IMR-90 (cell line): Measurements from ENCODE around the gene EXT2. TPM values are rescaled to one million over a fixed set of nuclear protein-coding genes. Genes with fewer than 3 reads are reported as not detected.

Experiments used
- ATAC-seq: fragments of 200-7000 bp; cut with Tn5 transposase; 2 replicates; pipeline ENCODE4 v1.9.1; 2020; ENCODE audit warnings: low read depth, mild to moderate bottlenecking, moderate library complexity
- BruUV-seq: library from RNA; stranded (reverse); fragments of 400-500 nt; replicated peaks from 2 replicates; lab custom pipeline; 2021; lab: Mats Ljungman, UMichigan
- CTCF ChIA-PET: fragments of 300-600 bp; formaldehyde crosslinking; extraction: SDS; loops from one replicate; lab custom pipeline; 2021; ENCODE audit warnings: antibody characterized with exemption; lab: Yijun Ruan, JAX
- POLR2A ChIA-PET: fragments of 300-600 bp; sonication (Branson Sonifier 250); formaldehyde crosslinking; loops from one replicate; lab custom pipeline; 2022; ENCODE audit warnings: antibody characterized with exemption; ENCODE audit not compliant: unreplicated experiment; lab: Charles Lee
- DNase-seq: peaks from one replicate; pipeline ENCODE4 v3.0.0; 2013
- H2AFZ ChIP-seq: replicated peaks from 2 replicates; pipeline ENCODE3; 2013; ENCODE audit warnings: low read length, mild to moderate bottlenecking; ENCODE audit not compliant: poor library complexity
- H2AK5ac ChIP-seq: 2 replicates; pipeline ENCODE4 v1.6.1; 2013; ENCODE audit warnings: low read depth, low read length, inconsistent platforms
- H2AK9ac ChIP-seq: replicated peaks from 2 replicates; pipeline ENCODE3; 2013; ENCODE audit warnings: mild to moderate bottlenecking, low read depth, low read length, moderate library complexity; ENCODE audit not compliant: poor library complexity
- H2BK120ac ChIP-seq: 2 replicates; pipeline ENCODE4 v1.6.1; 2013; ENCODE audit warnings: low read depth, low read length, inconsistent platforms
- H2BK15ac ChIP-seq: 3 replicates; pipeline ENCODE4 v1.6.1; 2013; ENCODE audit warnings: low read depth, low read length, inconsistent platforms
- H2BK20ac ChIP-seq: 2 replicates; pipeline ENCODE4 v1.6.1; 2013; ENCODE audit warnings: low read depth, mild to moderate bottlenecking, inconsistent platforms, low read length, moderate library complexity
- H2BK5ac ChIP-seq: 2 replicates; pipeline ENCODE4 v1.6.1; 2013; ENCODE audit warnings: mild to moderate bottlenecking, low read depth, low read length, inconsistent platforms; ENCODE audit not compliant: poor library complexity, severe bottlenecking
- H3K14ac ChIP-seq: replicated peaks from 2 replicates; pipeline ENCODE4 v1.6.1; 2013; ENCODE audit warnings: low read depth, low read length, inconsistent platforms
- H3K18ac ChIP-seq: 2 replicates; pipeline ENCODE4 v1.6.1; 2013; ENCODE audit warnings: low read depth, low read length, control low read depth
- H3K23ac ChIP-seq: 2 replicates; pipeline ENCODE4 v1.6.1; 2013; ENCODE audit warnings: low read depth, low read length, inconsistent platforms
- H3K27ac ChIP-seq: 2 replicates; pipeline ENCODE4 v1.5.1; 2013; ENCODE audit warnings: mild to moderate bottlenecking, control low read depth, low read length; ENCODE audit not compliant: insufficient read depth
- H3K27me3 ChIP-seq: 2 replicates; pipeline ENCODE4 v1.6.1; 2013; ENCODE audit warnings: low read length; ENCODE audit not compliant: control insufficient read depth, insufficient read depth
- H3K36me3 ChIP-seq: 2 replicates; pipeline ENCODE4 v1.6.1; 2013; ENCODE audit warnings: low read length, mixed read lengths; ENCODE audit not compliant: control insufficient read depth, insufficient read depth
- H3K4ac ChIP-seq: 2 replicates; pipeline ENCODE4 v1.6.1; 2013; ENCODE audit warnings: low read depth, low read length, inconsistent platforms
- H3K4me1 ChIP-seq: 2 replicates; pipeline ENCODE4 v1.6.1; 2013; ENCODE audit warnings: low read length, mixed read lengths; ENCODE audit not compliant: control insufficient read depth, insufficient read depth
- H3K4me2 ChIP-seq: 2 replicates; pipeline ENCODE4 v1.6.1; 2013; ENCODE audit warnings: low read depth, mild to moderate bottlenecking, control low read depth, low read length, moderate library complexity
- H3K4me3 ChIP-seq: 2 replicates; pipeline ENCODE4 v1.5.1; 2013; ENCODE audit warnings: low read depth, mild to moderate bottlenecking, control low read depth, low read length, moderate library complexity; ENCODE audit not compliant: insufficient read depth
- H3K56ac ChIP-seq: 2 replicates; pipeline ENCODE4 v1.6.1; 2013; ENCODE audit warnings: low read length, inconsistent platforms; ENCODE audit not compliant: insufficient read depth; ENCODE audit errors: extremely low read depth
- H3K79me1 ChIP-seq, 2 experiments: 2 replicates each; pipeline ENCODE4 v1.6.1; 2013; ENCODE audit warnings: low read length in 2 of 2, inconsistent platforms in 1 of 2, low read depth in 1 of 2
- H3K9ac ChIP-seq: 2 replicates; pipeline ENCODE4 v1.6.1; 2013; ENCODE audit warnings: low read depth, low read length, control low read depth
- H3K9me1 ChIP-seq: 2 replicates; pipeline ENCODE4 v1.6.1; 2013; ENCODE audit warnings: low read length, inconsistent platforms; ENCODE audit not compliant: insufficient read depth
- H3K9me3 ChIP-seq: 2 replicates; pipeline ENCODE4 v1.6.1; 2013; ENCODE audit warnings: low read length; ENCODE audit not compliant: control insufficient read depth, insufficient read depth
- H4K20me1 ChIP-seq: 2 replicates; pipeline ENCODE4 v1.6.1; 2013; ENCODE audit warnings: low read length, inconsistent platforms; ENCODE audit not compliant: insufficient read depth
- H4K5ac ChIP-seq: 2 replicates; pipeline ENCODE4 v1.6.1; 2013; ENCODE audit warnings: mild to moderate bottlenecking, low read depth, low read length, control low read depth
- H4K8ac ChIP-seq, 2 experiments: 2 replicates each; pipeline ENCODE4 v1.6.1; 2013; ENCODE audit warnings: low read depth in 2 of 2, low read length in 2 of 2, control low read depth in 1 of 2, inconsistent platforms in 1 of 2
- H4K91ac ChIP-seq: 2 replicates; pipeline ENCODE4 v1.6.1; 2013; ENCODE audit warnings: low read depth, low read length, inconsistent platforms; ENCODE audit not compliant: insufficient read depth
- BHLHE40 ChIP-seq: fragments of 150-350 bp; IDR thresholded peaks from 2 replicates; pipeline ENCODE4 v1.6.1; 2016; ENCODE audit warnings: mild to moderate bottlenecking, low read depth, low read length
- CEBPB ChIP-seq: IDR thresholded peaks from 2 replicates; pipeline ENCODE4 v1.6.1; 2012; ENCODE audit warnings: low read depth, low read length, improper control_type of control experiment
- CHD1 ChIP-seq: IDR thresholded peaks from 2 replicates; pipeline ENCODE4 v1.6.1; 2012; ENCODE audit warnings: low read depth, low read length, improper control_type of control experiment
- MXI1 ChIP-seq: IDR thresholded peaks from 2 replicates; pipeline ENCODE4 v1.6.1; 2012; ENCODE audit warnings: low read depth, mild to moderate bottlenecking, low read length, moderate library complexity, borderline replicate concordance
- NFE2L2 ChIP-seq: fragments of 150-350 bp; IDR thresholded peaks from 2 replicates; pipeline ENCODE4 v1.6.1; 2016; ENCODE audit warnings: low read depth, mild to moderate bottlenecking, low read length
- POLR2A ChIP-seq: IDR thresholded peaks from 2 replicates; pipeline ENCODE4 v1.6.1; 2012; ENCODE audit warnings: mild to moderate bottlenecking, low read depth, low read length
- RFX5 ChIP-seq: IDR thresholded peaks from 2 replicates; pipeline ENCODE4 v1.8.0; 2012; ENCODE audit warnings: low read depth, mild to moderate bottlenecking, low read length, moderate library complexity
- SMC3 ChIP-seq: fragments of 150-350 bp; IDR thresholded peaks from 2 replicates; pipeline ENCODE4 v1.6.1; 2016; ENCODE audit warnings: low read depth, mild to moderate bottlenecking, antibody characterized with exemption, low read length, moderate library complexity
- WGBS, 2 experiments: methylation state at CpG; one replicate each; pipeline versions ENCODE4 v1.1.5 to v1.1.7; 2013; ENCODE audit warnings: missing lambda C conversion rate in 2 of 2; ENCODE audit not compliant: insufficient read length in 1 of 2; ENCODE audit errors: extremely low coverage in 2 of 2; 5-methylcytosine and 5-hydroxymethylcytosine counted together
- dilution Hi-C: fragments of 300-500 bp; cut with HindIII; formaldehyde crosslinking; loops from one replicate; pipeline ENCODE4 v1.14.3; 2018; ENCODE audit warnings: low sequenced_read_pairs; ENCODE audit not compliant: unreplicated experiment
- in situ Hi-C: fragments of 300-500 bp; cut with MboI; formaldehyde crosslinking; loops from 3 replicates; pipeline ENCODE4 v1.14.3; 2019; ENCODE audit warnings: low sequenced_read_pairs, inconsistent platforms, mixed read lengths
- intact Hi-C: fragments of 100-400 bp; cut with micrococcal nuclease; formaldehyde crosslinking; loops from 2 replicates; pipeline ENCODE4 v1.10.0; 2022
- polyA plus RNA-seq, 3 experiments: library from polyadenylated mRNA; depleted of rRNA; stranded (reverse); fragments of >200 nt; gene quantifications; 2 replicates each; pipeline ENCODE4 v1.2.3, GENCODE V29; 2012; ENCODE audit warnings: low replicate concordance in 1 of 3
- total RNA-seq: library from RNA; depleted of rRNA; stranded (reverse); fragments of >200 nt; gene quantifications from 2 replicates; pipeline ENCODE4 v1.2.3, GENCODE V29; 2012

Gene EXT2
- total and polyA plus RNA-seq, 2 of the 4 experiments (the other 2 are of a cell fraction): 75.0 to 85.3 TPM

GRCh38 chr11:44139565-44140330 lies 44.3 kb downstream of the EXT2 start:
- no peak overlapping the region for H3K9ac ChIP-seq
- no peak overlapping the region for H2BK120ac ChIP-seq
- H3K27me3 ChIP-seq: no peaks in the 10 kb centered on the region
- ATAC-seq (no peak), DNase-seq (no peak)
- CTCF ChIA-PET: interaction anchor here (0.8 kb wide), 1 partner anchor 146 kb away, joined by 3 read pairs; no protein-coding TSS in a partner anchor
- H3K23ac ChIP-seq: no peak overlapping the region
- H4K91ac ChIP-seq: no peak overlapping the region
- H3K27ac ChIP-seq: no peak overlapping the region
- H2AFZ ChIP-seq: no peak overlapping the region
- no peak overlapping the region for H4K5ac ChIP-seq
- no peak overlapping the region for H4K8ac ChIP-seq
- in situ Hi-C loops (no loop called here), intact Hi-C loops (loop anchor here (10.0 kb wide), 1 partner anchor 115 kb away; no protein-coding TSS in a partner anchor), dilution Hi-C loops (no loop called here)
- H2BK20ac ChIP-seq: no peak overlapping the region
- WGBS, 2 experiments: 92% methylated on average over 4 of the region's 13 CpGs; no CpG with 5 or more reads in 1 of the 2 experiments
- POLR2A ChIA-PET: interaction anchor here (0.7 kb wide), 1 partner anchor 41 kb away, joined by 7 read pairs; no protein-coding TSS in a partner anchor
- H3K9me3 ChIP-seq: no peaks in the 10 kb centered on the region
- peaks cover 0 to 3% of the 10 kb centered on the region in 2 experiments; a peak in 1 of 4 replicates for H3K79me1 ChIP-seq
- peaks cover 4% of the 10 kb centered on the region; the same call in 1 of the 2 replicates for H3K36me3 ChIP-seq
- H2AK9ac ChIP-seq: no peak overlapping the region
- H2BK5ac ChIP-seq: no peak overlapping the region
- no peak overlapping the region for H3K4ac ChIP-seq
- no peaks in the 10 kb centered on the region for H4K20me1 ChIP-seq
- H3K14ac ChIP-seq: no peak overlapping the region
- H3K4me3 ChIP-seq: no peak overlapping the region
- peaks cover 3% of the 10 kb centered on the region; the same call in 1 of the 2 replicates for H3K9me1 ChIP-seq
- no peak overlapping the region for H2AK5ac ChIP-seq
- H3K4me2 ChIP-seq: no peak overlapping the region
- H3K56ac ChIP-seq: no peak overlapping the region
- no peak overlapping the region for H2BK15ac ChIP-seq
- H3K18ac ChIP-seq: no peak overlapping the region
- TF ChIP-seq BHLHE40 (no peak), RFX5 (no peak), CHD1 (no peak), CEBPB (no peak), MXI1 (no peak), POLR2A (no peak), SMC3 (no peak), NFE2L2 (no peak)
- peaks cover 4% of the 10 kb centered on the region; the same call in 1 of the 2 replicates for H3K4me1 ChIP-seq
- BruUV-seq: no TSS peak
